DMS79 treated with DMSO at 0.1 percent for 48 hours (cell line): ENCODE measurements around the gene NRG3.

Source experiments
- DNase-seq: peaks from one replicate; lab custom pipeline; 2025; lab: John Stamatoyannopoulos, UW

The NRG3 gene

DNA sequence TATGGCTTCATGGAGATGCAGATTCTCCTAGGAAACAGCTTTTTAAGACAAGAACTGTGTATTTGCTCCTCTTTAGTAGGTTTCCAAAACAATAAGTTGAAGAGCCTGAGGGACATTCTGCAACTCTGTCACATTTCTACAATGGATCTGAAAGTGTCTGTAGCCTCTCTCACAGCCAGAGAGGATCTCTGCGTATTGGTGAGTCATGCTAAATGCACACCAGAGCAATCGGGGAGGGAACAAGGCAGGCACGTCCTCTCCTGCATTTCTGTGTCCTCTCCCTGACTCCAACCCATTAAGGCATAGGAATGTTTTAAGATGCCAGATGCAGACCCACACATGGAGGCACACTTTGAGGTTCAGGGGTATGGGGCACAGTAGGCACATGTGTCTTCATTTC, 1137.9 kb downstream of the NRG3 start:
- no peak for DNase-seq

GRCh38 chr10:83017076-83017867, 1142.3 kb downstream of the NRG3 start:
- DNase-seq: no peak

- no peak for DNase-seq
Measured at GRCh38 chr10:83023662-83024061, 1148.7 kb downstream of the NRG3 start.
